Measurements from ENCODE around the gene NHS. TPM values are rescaled to one million over a fixed set of nuclear protein-coding genes. Genes with fewer than 3 reads are reported as not detected.

Gene NHS
- polyA plus RNA-seq, 2 of the 4 experiments (the other 2 are of a cell fraction) = 3.6 to 5.0 TPM

- Histone ChIP-seq H3K27ac (no peak overlapping the region), H3K4me3 (no peak overlapping the region), H3K9me3 (no peaks in the 10 kb centered on the region), H3K4me2 (no peak overlapping the region), H3K4me1 (peaks cover 34% of the 10 kb centered on the region)
- ChIA-PET POLR2A (no interaction called here), CTCF (no interaction called here)
- TF ChIP-seq CEBPB (IDR thresholded peaks at IDR 0.05) = no peak
- no peak for TF ChIP-seq FOSB (CRISPR knock-in tag; IDR thresholded peaks at IDR 0.05)
- no peak for TF ChIP-seq KDM1A (IDR thresholded peaks at IDR 0.05; ENCODE audit: low read depth)
- TF ChIP-seq EP300 (IDR thresholded peaks at IDR 0.05) = no peak
- TF ChIP-seq HOXB13 (CRISPR knock-in tag; IDR thresholded peaks at IDR 0.05; ENCODE audit: low read depth) = no peak
- no peak for TF ChIP-seq HDAC2 (IDR thresholded peaks at IDR 0.05)
- TF ChIP-seq ESRRA (IDR thresholded peaks at IDR 0.05; ENCODE audit: borderline replicate concordance, low read length) = no peak
- TF ChIP-seq RAD21 (conservative IDR thresholded peaks at IDR 0.05 in 1 of 2, IDR thresholded peaks at IDR 0.05 in 1 of 2) = no peak
- no peak for TF ChIP-seq KDM5A (IDR thresholded peaks at IDR 0.05)
- no peak for TF ChIP-seq RCOR1 (IDR thresholded peaks at IDR 0.05; ENCODE audit: low read depth, low read length)
- TF ChIP-seq MAZ (IDR thresholded peaks at IDR 0.05; ENCODE audit: borderline replicate concordance, low read depth, low read length) = no peak
- no peak for TF ChIP-seq ZFP36 (IDR thresholded peaks at IDR 0.05; ENCODE audit: borderline replicate concordance, partially characterized antibody)
- no peak for TF ChIP-seq NFE2L2 (conservative IDR thresholded peaks at IDR 0.05; ENCODE audit: low read length)
- 98% methylated on average over 2 of the region's 2 CpGs for WGBS (ENCODE audit: missing lambda C conversion rate)
- peak; percentile 98 for FAIRE-seq
- no peak for DNase-seq (ENCODE audit: low read depth in 1 of 2, low spot score in 1 of 2)
- no peak for ATAC-seq
These were observed 98.0 kb downstream of the NHS start for GRCh38 chrX:17473021-17473420.

GRCh38 chrX:17474892-17475291, 99.9 kb downstream of the NHS start:
- Histone ChIP-seq H3K4me1 (peaks cover 34% of the 10 kb centered on the region), H3K27ac (peak overlapping the region in 1 of 2 experiments; percentile 65; a peak in 3 of 6 replicates), H3K4me2 (peak overlapping the region; percentile 56), H3K4me3 (no peak overlapping the region), H3K9me3 (no peaks in the 10 kb centered on the region)
- ATAC-seq = peak; percentile 30 to 67; a peak in 3 of 6 replicates
- 85% methylated on average over 2 of the region's 2 CpGs for WGBS (ENCODE audit: missing lambda C conversion rate)
- no peak for FAIRE-seq
- TF ChIP-seq FOSL2 (IDR thresholded peaks at IDR 0.05) (peak; percentile 41; the same call in 1 of the 2 replicates), FOSL2 (CRISPR knock-in tag; IDR thresholded peaks at IDR 0.05) (no peak), JUNB (IDR thresholded peaks at IDR 0.05) (peak; percentile 41; the same call in 1 of the 2 replicates), NPAS2 (CRISPR knock-in tag; IDR thresholded peaks at IDR 0.05; ENCODE audit: borderline replicate concordance) (no peak)
- ChIA-PET POLR2A (no interaction called here), CTCF (no interaction called here)
- DNase-seq (ENCODE audit: low read depth in 1 of 2, low spot score in 1 of 2) = peak in 1 of 2 experiments; percentile 7

GRCh38 chrX:17475449-17476217, 100.6 kb downstream of the NHS start:
- H3K27ac ChIP-seq = peak overlapping the region in 1 of 2 experiments; percentile 60; a peak in 3 of 6 replicates
- FAIRE-seq (no peak), DNase-seq (ENCODE audit: low read depth in 1 of 2, low spot score in 1 of 2) (no peak), ATAC-seq (peak; percentile 21 to 24; a peak in 1 of 6 replicates)
- H3K4me2 ChIP-seq = peak overlapping the region; percentile 56
- H3K4me3 ChIP-seq = no peak overlapping the region
- H3K9me3 ChIP-seq = no peaks in the 10 kb centered on the region
- ChIA-PET CTCF (no interaction called here), POLR2A (no interaction called here)
- peaks cover 34% of the 10 kb centered on the region for H3K4me1 ChIP-seq
- no peak for TF ChIP-seq BHLHE40 (IDR thresholded peaks at IDR 0.05; ENCODE audit: low read depth, low read length)
- 0 out of 4 replicates have a peak, but pooled peaks have one; percentile 17 to 26 for TF ChIP-seq CEBPB (IDR thresholded peaks at IDR 0.05)
- WGBS (ENCODE audit: missing lambda C conversion rate) = 72% methylated on average over 6 of the region's 6 CpGs

GRCh38 chrX:17476411-17476810, 101.4 kb downstream of the NHS start:
- peaks cover 34% of the 10 kb centered on the region for H3K4me1 ChIP-seq
- H3K9me3 ChIP-seq = no peaks in the 10 kb centered on the region
- 51% methylated on average over 2 of the region's 2 CpGs for WGBS (ENCODE audit: missing lambda C conversion rate)
- H3K4me3 ChIP-seq = no peak overlapping the region
- peak overlapping the region in 1 of 2 experiments; percentile 60; a peak in 3 of 6 replicates for H3K27ac ChIP-seq
- peak overlapping the region; percentile 56; the same call in 1 of the 3 replicates for H3K4me2 ChIP-seq
- ATAC-seq (no peak), FAIRE-seq (no peak), DNase-seq (ENCODE audit: low read depth in 1 of 2, low spot score in 1 of 2) (no peak)
- CTCF ChIA-PET = no interaction called here
- POLR2A ChIA-PET = no interaction called here
- TF ChIP-seq FOSL2 (IDR thresholded peaks at IDR 0.05) (no peak), FOSL2 (CRISPR knock-in tag; IDR thresholded peaks at IDR 0.05) (no peak), HES2 (IDR thresholded peaks at IDR 0.05) (no peak), PBX3 (IDR thresholded peaks at IDR 0.05) (no peak), HMGXB4 (CRISPR knock-in tag; IDR thresholded peaks at IDR 0.05; ENCODE audit: borderline replicate concordance) (no peak), ELK1 (IDR thresholded peaks at IDR 0.05; ENCODE audit: low read depth, low read length) (no peak), NR3C1 (IDR thresholded peaks at IDR 0.05) (no peak), SMC3 (IDR thresholded peaks at IDR 0.05) (no peak), FOSB (CRISPR knock-in tag; IDR thresholded peaks at IDR 0.05) (no peak), JUNB (IDR thresholded peaks at IDR 0.05) (no peak), KDM1A (IDR thresholded peaks at IDR 0.05; ENCODE audit: low read depth) (no peak), SREBF2 (IDR thresholded peaks at IDR 0.05) (no peak), ZC3H11A (IDR thresholded peaks at IDR 0.05) (no peak)

All from A549 (cell line).